Measurements from ENCODE around the gene RASA3.
"Not testable (repeated sequence)": the region's sequence is repeated elsewhere in the genome, so short reads cannot be mapped to it uniquely, and the experiment has no call there.

Gene RASA3

GRCh38 chr13:114130837-114131582 is 1.4 kb downstream of the RASA3 start:
- H3K27me3 ChIP-seq (ENCODE audit: control insufficient read depth in 1 of 2, insufficient read depth in 2 of 2, low read length in 2 of 2), result no peaks in the 10 kb centered on the region
- H3K4me1 ChIP-seq (ENCODE audit: control insufficient read depth, insufficient read depth, low read length), result peaks cover 57% of the 10 kb centered on the region
- H3K9ac ChIP-seq (ENCODE audit: low read length in 2 of 2), result peak overlapping the region; percentile 69 to 78
- H3K4me3 ChIP-seq (ENCODE audit: low read length in 2 of 2), result peak overlapping the region; percentile 91 to 96
- peak overlapping the region; percentile 70 for H3K27ac ChIP-seq (ENCODE audit: low read length)
- no peaks in the 10 kb centered on the region for H3K9me3 ChIP-seq (ENCODE audit: control insufficient read depth in 2 of 2, low read length in 2 of 2)
- H3K36me3 ChIP-seq (ENCODE audit: control insufficient read depth in 2 of 2, insufficient read depth in 2 of 2, low read length in 2 of 2), result no peaks in the 10 kb centered on the region

DNA sequence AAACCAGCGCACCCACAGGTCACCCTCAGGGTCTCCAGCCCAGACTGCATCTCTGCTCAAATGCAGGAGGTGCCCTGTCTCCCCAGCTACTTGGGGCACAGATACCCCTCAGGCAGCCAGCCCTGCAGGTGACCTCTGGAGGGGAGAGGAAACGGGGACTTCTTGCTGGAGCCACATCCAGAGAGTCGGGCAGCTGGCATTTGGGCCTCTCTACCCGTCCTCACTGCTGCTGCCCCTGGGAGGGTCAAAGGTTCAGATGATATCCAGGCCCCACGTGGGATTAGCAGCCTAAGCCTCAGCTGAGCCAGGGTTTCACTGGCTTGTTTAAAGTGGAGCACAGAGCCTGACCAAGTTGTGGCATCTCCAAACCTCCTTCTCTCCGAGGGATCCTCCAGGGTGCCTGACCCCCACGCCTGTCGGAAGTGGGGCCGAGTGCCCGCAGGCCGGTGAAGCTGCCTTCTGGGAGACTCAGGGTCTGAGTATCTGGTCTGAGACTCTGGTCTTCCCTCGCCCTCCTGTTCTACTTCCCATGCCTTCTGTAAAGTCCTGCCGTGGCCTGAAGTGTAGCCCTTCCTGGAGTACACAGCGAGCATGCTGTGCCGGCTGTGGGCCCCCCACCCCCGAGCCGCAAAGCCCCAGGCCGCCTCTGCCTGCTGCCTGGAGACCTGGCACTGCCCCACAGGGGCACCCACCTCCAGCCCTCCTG is 2.1 kb downstream of the RASA3 start:
- Histone ChIP-seq H3K27me3 (ENCODE audit: control insufficient read depth in 1 of 2, insufficient read depth in 2 of 2, low read length in 2 of 2) (no peaks in the 10 kb centered on the region), H3K9me3 (ENCODE audit: control insufficient read depth in 2 of 2, low read length in 2 of 2) (no peaks in the 10 kb centered on the region), H3K9ac (ENCODE audit: low read length in 2 of 2) (peak overlapping the region; percentile 69 to 78), H3K4me3 (ENCODE audit: low read length in 2 of 2) (peak overlapping the region; percentile 91 to 96), H3K4me1 (ENCODE audit: control insufficient read depth, insufficient read depth, low read length) (peaks cover 57% of the 10 kb centered on the region), H3K36me3 (ENCODE audit: control insufficient read depth in 2 of 2, insufficient read depth in 2 of 2, low read length in 2 of 2) (no peaks in the 10 kb centered on the region), H3K27ac (ENCODE audit: low read length) (peak overlapping the region; percentile 70)

- H3K9me3 ChIP-seq (ENCODE audit: control insufficient read depth in 2 of 2, low read length in 2 of 2), result no peaks in the 10 kb centered on the region
- no peak overlapping the region for H3K9ac ChIP-seq (ENCODE audit: low read length in 2 of 2)
- H3K36me3 ChIP-seq (ENCODE audit: control insufficient read depth in 2 of 2, insufficient read depth in 2 of 2, low read length in 2 of 2), result no peaks in the 10 kb centered on the region
- no peak overlapping the region for H3K27ac ChIP-seq (ENCODE audit: low read length)
- peaks cover 57% of the 10 kb centered on the region for H3K4me1 ChIP-seq (ENCODE audit: control insufficient read depth, insufficient read depth, low read length)
- no peak overlapping the region for H3K4me3 ChIP-seq (ENCODE audit: low read length in 2 of 2)
- no peaks in the 10 kb centered on the region for H3K27me3 ChIP-seq (ENCODE audit: control insufficient read depth in 1 of 2, insufficient read depth in 2 of 2, low read length in 2 of 2)
These were observed 2.8 kb downstream of the RASA3 start for GRCh38 chr13:114129649-114130062.

- H3K27ac ChIP-seq (ENCODE audit: low read length), result no peak overlapping the region
- no peaks in the 10 kb centered on the region for H3K36me3 ChIP-seq (ENCODE audit: control insufficient read depth in 2 of 2, insufficient read depth in 2 of 2, low read length in 2 of 2)
- H3K4me3 ChIP-seq (ENCODE audit: low read length in 2 of 2), result peak overlapping the region in 1 of 2 donors; percentile 49
- H3K4me1 ChIP-seq (ENCODE audit: control insufficient read depth, insufficient read depth, low read length), result peaks cover 55% of the 10 kb centered on the region
- no peaks in the 10 kb centered on the region for H3K27me3 ChIP-seq (ENCODE audit: control insufficient read depth in 1 of 2, insufficient read depth in 2 of 2, low read length in 2 of 2)
- H3K9ac ChIP-seq (ENCODE audit: low read length in 2 of 2), result no peak overlapping the region
- no peaks in the 10 kb centered on the region for H3K9me3 ChIP-seq (ENCODE audit: control insufficient read depth in 2 of 2, low read length in 2 of 2)
These were observed 3.5 kb downstream of the RASA3 start for GRCh38 chr13:114128624-114129522.

GRCh38 chr13:114128348-114128623 is 4.1 kb downstream of the RASA3 start:
- Histone ChIP-seq H3K4me3 (ENCODE audit: low read length in 2 of 2) (peak overlapping the region in 1 of 2 donors; percentile 49), H3K9ac (ENCODE audit: low read length in 2 of 2) (peak overlapping the region in 1 of 2 donors; percentile 47), H3K27ac (ENCODE audit: low read length) (no peak overlapping the region), H3K27me3 (ENCODE audit: control insufficient read depth in 1 of 2, insufficient read depth in 2 of 2, low read length in 2 of 2) (no peaks in the 10 kb centered on the region), H3K36me3 (ENCODE audit: control insufficient read depth in 2 of 2, insufficient read depth in 2 of 2, low read length in 2 of 2) (no peaks in the 10 kb centered on the region), H3K4me1 (ENCODE audit: control insufficient read depth, insufficient read depth, low read length) (peaks cover 56% of the 10 kb centered on the region), H3K9me3 (ENCODE audit: control insufficient read depth in 2 of 2, low read length in 2 of 2) (no peaks in the 10 kb centered on the region)

- Histone ChIP-seq H3K9me3 (ENCODE audit: control insufficient read depth in 2 of 2, low read length in 2 of 2) (no peaks in the 10 kb centered on the region), H3K27ac (ENCODE audit: low read length) (no peak overlapping the region), H3K9ac (ENCODE audit: low read length in 2 of 2) (peak overlapping the region in 1 of 2 donors; percentile 47), H3K27me3 (ENCODE audit: control insufficient read depth in 1 of 2, insufficient read depth in 2 of 2, low read length in 2 of 2) (no peaks in the 10 kb centered on the region), H3K36me3 (ENCODE audit: control insufficient read depth in 2 of 2, insufficient read depth in 2 of 2, low read length in 2 of 2) (no peaks in the 10 kb centered on the region), H3K4me1 (ENCODE audit: control insufficient read depth, insufficient read depth, low read length) (peaks cover 57% of the 10 kb centered on the region), H3K4me3 (ENCODE audit: low read length in 2 of 2) (peak overlapping the region in 1 of 2 donors; percentile 49)
These were observed 4.7 kb downstream of the RASA3 start for GRCh38 chr13:114127473-114128347.

DNA sequence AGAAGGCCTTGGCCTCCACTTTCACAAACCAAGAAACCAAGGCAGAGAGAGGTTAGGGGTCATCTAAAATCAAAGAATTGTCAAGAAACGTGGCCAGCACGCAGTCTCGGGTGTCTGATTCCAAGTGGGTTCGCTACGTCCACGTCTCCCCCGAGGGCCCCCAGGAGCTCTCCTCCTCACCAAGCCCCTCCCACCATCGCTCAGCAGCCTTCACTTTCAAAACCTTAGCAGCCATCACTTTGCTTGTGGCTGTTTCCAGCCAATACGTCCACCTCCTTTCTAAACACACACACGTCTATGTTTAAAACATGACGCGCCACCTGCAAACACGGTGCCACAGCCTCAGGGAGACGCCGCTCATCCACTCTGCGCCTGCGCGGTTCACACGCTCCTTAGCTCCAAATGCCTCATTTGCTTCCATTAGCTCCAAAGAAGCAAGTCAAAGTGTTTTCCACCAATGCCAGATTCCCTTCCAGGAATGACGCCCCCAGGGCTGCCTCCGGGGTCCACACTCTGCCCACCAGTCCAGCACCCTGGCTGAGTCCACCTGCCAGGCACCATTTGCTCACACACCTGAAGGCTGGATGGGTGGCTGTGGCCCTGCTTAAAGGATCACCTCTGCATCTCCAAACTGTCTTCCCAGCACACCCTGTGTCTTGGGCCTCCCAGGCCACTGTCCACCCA is 5.5 kb downstream of the RASA3 start:
- H3K4me1 ChIP-seq (ENCODE audit: control insufficient read depth, insufficient read depth, low read length), result peaks cover 59% of the 10 kb centered on the region
- no peaks in the 10 kb centered on the region for H3K27me3 ChIP-seq (ENCODE audit: control insufficient read depth in 1 of 2, insufficient read depth in 2 of 2, low read length in 2 of 2)
- no peaks in the 10 kb centered on the region for H3K36me3 ChIP-seq (ENCODE audit: control insufficient read depth in 2 of 2, insufficient read depth in 2 of 2, low read length in 2 of 2)
- no peak overlapping the region for H3K9ac ChIP-seq (ENCODE audit: low read length in 2 of 2)
- no peaks in the 10 kb centered on the region for H3K9me3 ChIP-seq (ENCODE audit: control insufficient read depth in 2 of 2, low read length in 2 of 2)
- H3K27ac ChIP-seq (ENCODE audit: low read length), result no peak overlapping the region
- H3K4me3 ChIP-seq (ENCODE audit: low read length in 2 of 2), result no peak overlapping the region

- H3K27ac ChIP-seq (ENCODE audit: low read length); H3K27me3 ChIP-seq (ENCODE audit: control insufficient read depth in 1 of 2, insufficient read depth in 2 of 2, low read length in 2 of 2); H3K36me3 ChIP-seq (ENCODE audit: control insufficient read depth in 2 of 2, insufficient read depth in 2 of 2, low read length in 2 of 2); H3K4me3 ChIP-seq (ENCODE audit: low read length in 2 of 2); H3K9me3 ChIP-seq (ENCODE audit: control insufficient read depth in 2 of 2, low read length in 2 of 2); H3K9ac ChIP-seq (ENCODE audit: low read length in 2 of 2): not testable (repeated sequence)
- peaks cover 55% of the 10 kb centered on the region for H3K4me1 ChIP-seq (ENCODE audit: control insufficient read depth, insufficient read depth, low read length)
These were observed 6.3 kb downstream of the RASA3 start for GRCh38 chr13:114126086-114126485.

DNA sequence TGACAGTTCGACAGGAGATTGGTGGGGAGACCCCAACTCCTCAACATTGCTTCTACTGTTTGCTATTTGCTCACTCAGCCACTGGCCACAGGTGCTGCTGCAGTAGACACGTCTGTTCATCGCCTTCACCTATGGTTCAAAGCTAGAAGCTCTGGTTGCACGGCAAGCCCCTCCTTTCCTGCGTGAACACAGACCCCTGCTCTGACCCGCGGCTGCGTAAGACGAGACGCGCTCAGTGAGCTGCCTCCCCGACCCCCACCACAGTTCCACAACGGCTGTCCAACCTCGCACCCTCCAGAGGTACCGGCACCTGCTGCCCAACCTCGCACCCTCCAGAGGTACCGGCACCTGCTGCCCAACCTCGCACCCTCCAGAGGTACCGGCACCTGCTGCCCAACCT is 6.8 kb downstream of the RASA3 start:
- H3K9me3 ChIP-seq (ENCODE audit: control insufficient read depth in 2 of 2, low read length in 2 of 2), result no peaks in the 10 kb centered on the region
- H3K27me3 ChIP-seq (ENCODE audit: control insufficient read depth in 1 of 2, insufficient read depth in 2 of 2, low read length in 2 of 2), result no peaks in the 10 kb centered on the region
- no peak overlapping the region for H3K4me3 ChIP-seq (ENCODE audit: low read length in 2 of 2)
- H3K36me3 ChIP-seq (ENCODE audit: control insufficient read depth in 2 of 2, insufficient read depth in 2 of 2, low read length in 2 of 2), result no peaks in the 10 kb centered on the region
- H3K4me1 ChIP-seq (ENCODE audit: control insufficient read depth, insufficient read depth, low read length), result peaks cover 51% of the 10 kb centered on the region
- no peak overlapping the region for H3K27ac ChIP-seq (ENCODE audit: low read length)
- no peak overlapping the region for H3K9ac ChIP-seq (ENCODE audit: low read length in 2 of 2)

Data from stomach smooth muscle (tissue), 2 donors.